GM12878 (cell line): ENCODE data around the gene TIMM22.

Experiments used
- CBFB ChIP-seq: IDR thresholded peaks from 2 replicates; pipeline ENCODE4 v1.6.1; 2016; ENCODE audit warnings: antibody characterized with exemption, low read depth
- POLR2A ChIP-seq: IDR thresholded peaks from 2 replicates; pipeline ENCODE4 v1.6.1; 2011; ENCODE audit warnings: low read depth, mild to moderate bottlenecking, low read length
- TARDBP ChIP-seq: IDR thresholded peaks from 2 replicates; pipeline ENCODE4 v1.6.1; 2016; ENCODE audit warnings: borderline replicate concordance
- YY1 ChIP-seq: IDR thresholded peaks from 2 replicates; pipeline ENCODE4 v1.6.1; 2011; ENCODE audit warnings: low read depth, mild to moderate bottlenecking, low read length
- TF ChIP-seq, protein P1 (sequence below), 3 experiments: IDR thresholded peaks in 2 of 3; conservative IDR thresholded peaks in 1 of 3; 2 replicates each; pipeline ENCODE4 v1.5.1; 2011; ENCODE audit warnings: low read depth in 3 of 3, low read length in 3 of 3, mild to moderate bottlenecking in 3 of 3, control low read depth in 2 of 3, moderate library complexity in 2 of 3, inconsistent platforms in 1 of 3, mixed read lengths in 1 of 3; ENCODE audit not compliant: control insufficient read depth in 2 of 3, insufficient read depth in 1 of 3; ENCODE audit errors: extremely low read depth in 1 of 3
- TF ChIP-seq, protein P2 (sequence below): IDR thresholded peaks from 2 replicates; pipeline ENCODE4 v1.6.1; 2012; ENCODE audit warnings: mild to moderate bottlenecking, low read depth, low read length

GRCh38 chr17:965311-965989 lies 31.5 kb upstream of the TIMM22 start:
- TF ChIP-seq CBFB (no peak), POLR2A (no peak), YY1 (no peak), TARDBP (no peak)
- TF ChIP-seq, protein P1, sequence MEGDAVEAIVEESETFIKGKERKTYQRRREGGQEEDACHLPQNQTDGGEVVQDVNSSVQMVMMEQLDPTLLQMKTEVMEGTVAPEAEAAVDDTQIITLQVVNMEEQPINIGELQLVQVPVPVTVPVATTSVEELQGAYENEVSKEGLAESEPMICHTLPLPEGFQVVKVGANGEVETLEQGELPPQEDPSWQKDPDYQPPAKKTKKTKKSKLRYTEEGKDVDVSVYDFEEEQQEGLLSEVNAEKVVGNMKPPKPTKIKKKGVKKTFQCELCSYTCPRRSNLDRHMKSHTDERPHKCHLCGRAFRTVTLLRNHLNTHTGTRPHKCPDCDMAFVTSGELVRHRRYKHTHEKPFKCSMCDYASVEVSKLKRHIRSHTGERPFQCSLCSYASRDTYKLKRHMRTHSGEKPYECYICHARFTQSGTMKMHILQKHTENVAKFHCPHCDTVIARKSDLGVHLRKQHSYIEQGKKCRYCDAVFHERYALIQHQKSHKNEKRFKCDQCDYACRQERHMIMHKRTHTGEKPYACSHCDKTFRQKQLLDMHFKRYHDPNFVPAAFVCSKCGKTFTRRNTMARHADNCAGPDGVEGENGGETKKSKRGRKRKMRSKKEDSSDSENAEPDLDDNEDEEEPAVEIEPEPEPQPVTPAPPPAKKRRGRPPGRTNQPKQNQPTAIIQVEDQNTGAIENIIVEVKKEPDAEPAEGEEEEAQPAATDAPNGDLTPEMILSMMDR (IDR thresholded peaks at IDR 0.05 in 2 of 3, conservative IDR thresholded peaks at IDR 0.05 in 1 of 3; ENCODE audit: control insufficient read depth in 2 of 3, extremely low read depth in 1 of 3, insufficient read depth in 1 of 3, low read depth in 3 of 3, low read length in 3 of 3) = no peak
- TF ChIP-seq, protein P2, sequence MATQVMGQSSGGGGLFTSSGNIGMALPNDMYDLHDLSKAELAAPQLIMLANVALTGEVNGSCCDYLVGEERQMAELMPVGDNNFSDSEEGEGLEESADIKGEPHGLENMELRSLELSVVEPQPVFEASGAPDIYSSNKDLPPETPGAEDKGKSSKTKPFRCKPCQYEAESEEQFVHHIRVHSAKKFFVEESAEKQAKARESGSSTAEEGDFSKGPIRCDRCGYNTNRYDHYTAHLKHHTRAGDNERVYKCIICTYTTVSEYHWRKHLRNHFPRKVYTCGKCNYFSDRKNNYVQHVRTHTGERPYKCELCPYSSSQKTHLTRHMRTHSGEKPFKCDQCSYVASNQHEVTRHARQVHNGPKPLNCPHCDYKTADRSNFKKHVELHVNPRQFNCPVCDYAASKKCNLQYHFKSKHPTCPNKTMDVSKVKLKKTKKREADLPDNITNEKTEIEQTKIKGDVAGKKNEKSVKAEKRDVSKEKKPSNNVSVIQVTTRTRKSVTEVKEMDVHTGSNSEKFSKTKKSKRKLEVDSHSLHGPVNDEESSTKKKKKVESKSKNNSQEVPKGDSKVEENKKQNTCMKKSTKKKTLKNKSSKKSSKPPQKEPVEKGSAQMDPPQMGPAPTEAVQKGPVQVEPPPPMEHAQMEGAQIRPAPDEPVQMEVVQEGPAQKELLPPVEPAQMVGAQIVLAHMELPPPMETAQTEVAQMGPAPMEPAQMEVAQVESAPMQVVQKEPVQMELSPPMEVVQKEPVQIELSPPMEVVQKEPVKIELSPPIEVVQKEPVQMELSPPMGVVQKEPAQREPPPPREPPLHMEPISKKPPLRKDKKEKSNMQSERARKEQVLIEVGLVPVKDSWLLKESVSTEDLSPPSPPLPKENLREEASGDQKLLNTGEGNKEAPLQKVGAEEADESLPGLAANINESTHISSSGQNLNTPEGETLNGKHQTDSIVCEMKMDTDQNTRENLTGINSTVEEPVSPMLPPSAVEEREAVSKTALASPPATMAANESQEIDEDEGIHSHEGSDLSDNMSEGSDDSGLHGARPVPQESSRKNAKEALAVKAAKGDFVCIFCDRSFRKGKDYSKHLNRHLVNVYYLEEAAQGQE = no peak
